Tibial nerve (tissue), 4 donors: ENCODE measurements around the gene CD63. TPM values are rescaled to one million over a fixed set of nuclear protein-coding genes. Genes with fewer than 3 reads are reported as not detected.
A peak's percentile ranks its signal among the peaks of the same experiment; 100 is the strongest.

Experiments
- DNase-seq, 2 donors: peaks; one replicate each; pipeline ENCODE4 v3.0.0-alpha.2; 2019; ENCODE audit warnings: low spot score in 2 of 2
- H3K27ac ChIP-seq, 4 donors: fragments of 200-600 bp; sonication (generic) in 3 of 4; one replicate each; pipeline ENCODE4 v1.5.1; 2017 to 2019; ENCODE audit warnings: mild to moderate bottlenecking in 1 of 4
- H3K27me3 ChIP-seq, 2 donors: fragments of 200-600 bp; sonication (generic) in 1 of 2; one replicate each; pipeline versions ENCODE4 v1.5.1 to v1.6.0; 2017 to 2019
- H3K36me3 ChIP-seq, 3 donors: fragments of 200-600 bp; sonication (generic); one replicate each; pipeline ENCODE4 v1.5.1; 2018 to 2019
- H3K4me1 ChIP-seq, 4 donors: fragments of 200-600 bp; sonication (generic) in 3 of 4; one replicate each; pipeline ENCODE4 v1.5.1; 2017 to 2019
- H3K4me3 ChIP-seq, 4 donors: fragments of 200-600 bp; sonication (generic) in 3 of 4; one replicate each; pipeline ENCODE4 v1.5.1; 2017 to 2019; ENCODE audit warnings: mild to moderate bottlenecking in 1 of 4, moderate library complexity in 1 of 4
- H3K9me3 ChIP-seq, 4 donors: fragments of 200-600 bp; sonication (generic) in 3 of 4; one replicate each; pipeline ENCODE4 v1.5.1; 2017 to 2019
- EP300 ChIP-seq, 2 donors: sonication (generic); formaldehyde crosslinking; IDR thresholded peaks; one replicate each; pipeline ENCODE4 v1.6.1; 2017; ENCODE audit warnings: antibody characterized with exemption in 2 of 2, mild to moderate bottlenecking in 1 of 2
- POLR2A ChIP-seq, 2 donors: fragments of 450-650 bp; IDR thresholded peaks; one replicate each; pipeline ENCODE4 v1.6.1; 2017; ENCODE audit warnings: antibody characterized with exemption in 2 of 2, mild to moderate bottlenecking in 2 of 2, moderate library complexity in 2 of 2
- WGBS, 2 donors: methylation state at CpG; one replicate each; pipeline ENCODE4 v1.1.5; 2018; 5-methylcytosine and 5-hydroxymethylcytosine counted together
- total RNA-seq, 4 donors: library from RNA; depleted of rRNA; stranded (reverse); fragments of >200 nt; gene quantifications; one replicate each; pipeline ENCODE4 v1.1.0, GENCODE V29; 2016
- TF ChIP-seq, protein P1 (sequence below), 5 experiments: fragments of 200-600 bp in 3 of 5; fragments of 450-650 bp in 2 of 5; sonication (generic) in 3 of 5; IDR thresholded peaks; one replicate each; pipeline ENCODE4 v1.5.1; 2016 to 2019; ENCODE audit warnings: antibody characterized with exemption in 5 of 5, mild to moderate bottlenecking in 3 of 5, moderate library complexity in 2 of 5

The CD63 gene
- total RNA-seq, 4 donors from 2014 or later = 478 to 624 (median 544) TPM

GRCh38 chr12:55736076-55736475 lies 7.3 kb upstream of the CD63 start:
- Histone ChIP-seq H3K27ac (peak overlapping the region in 1 of 4 donors; percentile 14), H3K9me3 (no peaks in the 10 kb centered on the region), H3K36me3 (no peaks in the 10 kb centered on the region), H3K27me3 (no peaks in the 10 kb centered on the region), H3K4me3 (no peak overlapping the region), H3K4me1 (peaks cover 0 to 35% (median 16%) of the 10 kb centered on the region in 4 donors)
- DNase-seq = no peak
- WGBS, 2 donors = 40 to 52% methylated on average over 3 of the region's 3 CpGs
- TF ChIP-seq, protein P1, sequence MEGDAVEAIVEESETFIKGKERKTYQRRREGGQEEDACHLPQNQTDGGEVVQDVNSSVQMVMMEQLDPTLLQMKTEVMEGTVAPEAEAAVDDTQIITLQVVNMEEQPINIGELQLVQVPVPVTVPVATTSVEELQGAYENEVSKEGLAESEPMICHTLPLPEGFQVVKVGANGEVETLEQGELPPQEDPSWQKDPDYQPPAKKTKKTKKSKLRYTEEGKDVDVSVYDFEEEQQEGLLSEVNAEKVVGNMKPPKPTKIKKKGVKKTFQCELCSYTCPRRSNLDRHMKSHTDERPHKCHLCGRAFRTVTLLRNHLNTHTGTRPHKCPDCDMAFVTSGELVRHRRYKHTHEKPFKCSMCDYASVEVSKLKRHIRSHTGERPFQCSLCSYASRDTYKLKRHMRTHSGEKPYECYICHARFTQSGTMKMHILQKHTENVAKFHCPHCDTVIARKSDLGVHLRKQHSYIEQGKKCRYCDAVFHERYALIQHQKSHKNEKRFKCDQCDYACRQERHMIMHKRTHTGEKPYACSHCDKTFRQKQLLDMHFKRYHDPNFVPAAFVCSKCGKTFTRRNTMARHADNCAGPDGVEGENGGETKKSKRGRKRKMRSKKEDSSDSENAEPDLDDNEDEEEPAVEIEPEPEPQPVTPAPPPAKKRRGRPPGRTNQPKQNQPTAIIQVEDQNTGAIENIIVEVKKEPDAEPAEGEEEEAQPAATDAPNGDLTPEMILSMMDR (IDR thresholded peaks at IDR 0.05) = no peak
- TF ChIP-seq POLR2A (IDR thresholded peaks at IDR 0.05) (no peak), EP300 (IDR thresholded peaks at IDR 0.05) (no peak)

GRCh38 chr12:55734595-55734994 lies 5.8 kb upstream of the CD63 start:
- no peak overlapping the region for H3K27ac ChIP-seq
- H3K36me3 ChIP-seq = no peaks in the 10 kb centered on the region
- H3K9me3 ChIP-seq = no peaks in the 10 kb centered on the region
- H3K4me3 ChIP-seq = no peak overlapping the region
- WGBS, 2 donors = 81 to 94% methylated on average over 3 of the region's 3 CpGs
- no peak for TF ChIP-seq POLR2A (IDR thresholded peaks at IDR 0.05)
- no peak for TF ChIP-seq EP300 (IDR thresholded peaks at IDR 0.05)
- TF ChIP-seq, protein P1 (IDR thresholded peaks at IDR 0.05) = no peak
- peaks cover 0 to 49% (median 26%) of the 10 kb centered on the region in 4 donors for H3K4me1 ChIP-seq
- H3K27me3 ChIP-seq = no peaks in the 10 kb centered on the region
- DNase-seq = no peak

GRCh38 chr12:55733858-55734257 lies 5.0 kb upstream of the CD63 start:
- TF ChIP-seq, protein P1 (IDR thresholded peaks at IDR 0.05) = no peak
- no peak for TF ChIP-seq POLR2A (IDR thresholded peaks at IDR 0.05)
- TF ChIP-seq EP300 (IDR thresholded peaks at IDR 0.05) = no peak
- peaks cover 0 to 45% (median 27%) of the 10 kb centered on the region in 4 donors for H3K4me1 ChIP-seq
- H3K27ac ChIP-seq = no peak overlapping the region
- no peaks in the 10 kb centered on the region for H3K27me3 ChIP-seq
- H3K9me3 ChIP-seq = no peaks in the 10 kb centered on the region
- no peak overlapping the region for H3K4me3 ChIP-seq
- DNase-seq = no peak
- WGBS, 2 donors = 81 to 85% methylated on average over 2 of the region's 2 CpGs
- no peaks in the 10 kb centered on the region for H3K36me3 ChIP-seq

GRCh38 chr12:55733021-55733555 lies 4.3 kb upstream of the CD63 start:
- Histone ChIP-seq H3K36me3 (no peaks in the 10 kb centered on the region), H3K4me1 (peaks cover 0 to 41% (median 25%) of the 10 kb centered on the region in 4 donors), H3K27ac (no peak overlapping the region), H3K4me3 (no peak overlapping the region), H3K27me3 (no peaks in the 10 kb centered on the region), H3K9me3 (no peaks in the 10 kb centered on the region)
- WGBS, 2 donors = 84 to 86% methylated on average over 14 of the region's 14 CpGs
- TF ChIP-seq, protein P1 (IDR thresholded peaks at IDR 0.05) = no peak
- TF ChIP-seq POLR2A (IDR thresholded peaks at IDR 0.05) (no peak), EP300 (IDR thresholded peaks at IDR 0.05) (no peak)
- DNase-seq = no peak

GRCh38 chr12:55732288-55732687 lies 3.5 kb upstream of the CD63 start:
- H3K27me3 ChIP-seq = no peaks in the 10 kb centered on the region
- peak overlapping the region in 1 of 4 donors; percentile 18 for H3K27ac ChIP-seq
- peaks cover 0 to 38% (median 23%) of the 10 kb centered on the region in 4 donors for H3K4me1 ChIP-seq
- TF ChIP-seq, protein P1 (IDR thresholded peaks at IDR 0.05) = no peak
- TF ChIP-seq POLR2A (IDR thresholded peaks at IDR 0.05) (no peak), EP300 (IDR thresholded peaks at IDR 0.05) (no peak)
- DNase-seq = no peak
- H3K36me3 ChIP-seq = no peaks in the 10 kb centered on the region
- H3K4me3 ChIP-seq = no peak overlapping the region
- 83% methylated on average over 4 of the region's 4 CpGs; no CpG with 5 or more reads in 1 of the 2 donors for WGBS, 2 donors
- no peaks in the 10 kb centered on the region for H3K9me3 ChIP-seq
